ENCODE measurements around the gene C16orf95. TPM values are rescaled to one million over a fixed set of nuclear protein-coding genes. Genes with fewer than 3 reads are reported as not detected.
A peak's percentile ranks its signal among the peaks of the same experiment; 100 is the strongest.
"Not testable (repeated sequence)": the region's sequence is repeated elsewhere in the genome, so short reads cannot be mapped to it uniquely, and the experiment has no call there.

Gene C16orf95
- total RNA-seq, 1 donor from 2014 or later: 3.2 TPM

DNA sequence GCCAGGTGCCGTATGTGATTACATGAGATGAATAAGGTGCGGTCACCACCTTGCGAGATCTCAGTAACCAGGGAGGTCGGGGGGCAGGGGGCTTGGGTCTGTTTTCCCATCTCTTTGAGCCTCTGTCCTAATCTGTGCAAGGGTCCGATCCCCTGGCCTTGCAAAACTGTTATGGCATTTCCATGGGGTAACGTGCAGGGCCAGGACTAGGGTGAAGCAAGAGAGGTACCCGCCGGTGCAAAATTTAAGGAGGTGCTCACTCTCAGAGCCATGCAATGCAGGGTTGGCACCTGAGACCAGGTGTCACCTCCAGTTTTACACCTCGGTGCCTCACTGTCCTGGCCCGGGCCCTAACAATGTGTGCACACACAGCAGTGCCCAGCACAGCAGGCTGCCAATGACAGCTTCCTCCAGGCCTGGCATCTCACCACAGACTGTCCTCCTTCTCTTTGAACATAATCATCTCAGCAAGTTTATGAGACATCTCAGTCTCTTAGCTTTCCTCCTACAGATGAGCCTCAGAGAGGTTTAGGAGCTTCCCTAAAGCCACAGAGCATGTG, 43.6 kb downstream of the C16orf95 start:
- intact Hi-C loops (cut with DNase I): no loop called here
- DNase-seq (ENCODE audit: low spot score): peak; percentile 29

DNA sequence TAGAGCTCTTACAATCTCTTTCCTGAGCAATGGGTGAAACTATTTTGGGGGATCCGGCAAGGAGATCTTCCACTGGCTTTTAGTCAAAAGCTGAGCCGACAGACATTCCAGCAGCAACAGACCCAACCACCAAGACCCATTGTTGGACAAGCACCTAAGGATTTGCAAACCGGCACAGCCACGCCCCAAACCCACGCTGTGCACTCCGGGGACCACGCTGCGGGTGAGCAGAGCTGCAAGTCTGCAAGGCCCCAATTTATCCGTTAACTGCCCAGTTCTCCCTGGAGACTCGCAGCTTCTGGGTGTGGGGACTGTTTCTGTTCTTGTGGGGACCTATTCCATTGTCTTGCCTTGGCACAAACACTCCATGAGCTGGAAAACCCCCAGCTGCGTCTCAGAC, 45.9 kb downstream of the C16orf95 start:
- DNase-seq (ENCODE audit: low spot score): peak; percentile 67
- intact Hi-C loops (cut with DNase I): no loop called here

DNA sequence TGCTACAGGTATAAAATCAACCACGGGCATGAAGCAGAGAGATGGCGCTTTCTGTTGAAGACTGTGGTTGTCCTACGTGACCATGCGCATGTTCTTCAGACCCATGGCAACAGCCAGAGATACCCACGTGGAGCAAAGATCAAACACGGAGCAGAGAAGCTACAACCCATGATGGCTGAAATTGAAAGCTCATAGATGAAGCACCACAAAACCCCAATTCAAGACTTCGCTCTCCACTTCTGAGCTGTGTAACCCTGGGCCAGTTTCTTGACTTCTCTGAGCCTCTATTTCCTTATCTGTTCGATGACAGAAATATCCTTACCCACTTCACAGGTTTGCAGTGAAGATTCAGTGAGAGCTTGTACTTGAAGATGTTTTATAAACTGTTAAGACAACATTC, 49.6 kb downstream of the C16orf95 start:
- DNase-seq (ENCODE audit: low spot score): no peak
- intact Hi-C loops (cut with DNase I): no loop called here

DNA sequence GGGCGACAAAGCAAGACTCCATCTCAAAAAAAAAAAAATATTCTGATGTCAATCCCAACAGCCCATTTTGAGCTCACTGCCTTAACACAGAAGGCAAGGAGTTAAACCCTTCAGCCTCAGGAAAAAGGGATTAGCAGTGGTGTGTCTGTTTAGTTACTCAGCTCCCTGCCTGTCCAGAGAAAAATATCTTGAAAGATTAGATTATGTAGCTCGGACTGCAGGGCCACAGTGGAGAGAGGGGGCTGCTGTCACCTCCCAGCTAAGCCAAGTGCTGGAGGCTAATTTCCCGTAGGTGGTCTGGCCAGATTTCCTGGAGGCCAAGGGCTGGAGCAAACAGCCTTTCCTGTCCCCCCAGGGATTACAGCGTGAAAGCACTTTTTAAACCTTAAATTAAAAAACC, 50.3 kb downstream of the C16orf95 start:
- intact Hi-C loops (cut with DNase I): no loop called here
- DNase-seq (ENCODE audit: low spot score): no peak

DNA sequence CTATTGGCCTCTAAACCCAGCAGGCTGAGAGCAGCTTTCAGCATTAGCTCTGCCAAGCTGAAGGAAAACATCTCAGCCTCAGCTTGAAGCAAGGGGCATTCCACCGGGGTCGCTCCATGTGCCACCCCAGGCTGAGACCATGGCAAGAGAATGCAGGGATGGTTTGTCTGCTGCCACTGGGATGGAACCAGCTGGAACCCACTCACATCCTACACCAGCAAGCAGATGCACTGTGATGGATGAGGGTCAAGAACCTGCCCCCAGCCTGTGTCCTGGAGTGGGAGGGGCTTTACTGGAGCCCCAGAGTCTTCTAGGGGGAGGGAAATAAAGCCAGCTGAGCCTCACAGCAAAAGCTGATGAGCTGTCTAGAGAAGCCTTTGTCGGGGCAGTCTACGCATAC, 51.9 kb downstream of the C16orf95 start:
- intact Hi-C loops (cut with DNase I): no loop called here
- no peak for DNase-seq (ENCODE audit: low spot score)

DNA sequence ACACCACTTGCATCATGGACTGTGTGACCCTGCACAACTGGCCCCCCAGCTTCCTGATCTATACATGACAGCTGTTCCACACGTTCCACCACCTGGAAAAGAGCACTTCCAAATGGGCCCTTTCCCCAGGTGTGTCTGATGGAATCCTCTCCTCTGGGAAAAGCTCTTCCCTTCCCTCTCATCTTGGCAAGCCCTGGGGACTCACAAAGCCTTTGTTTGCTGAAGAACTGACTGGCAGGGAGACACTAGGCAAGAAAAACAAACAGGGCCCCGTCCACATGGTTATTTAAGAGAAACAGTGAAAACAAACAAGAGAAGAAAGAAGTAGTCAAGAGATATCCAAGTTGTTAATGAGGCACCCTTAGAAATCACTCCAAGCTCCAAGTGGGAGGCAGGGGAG, 52.6 kb downstream of the C16orf95 start:
- DNase-seq (ENCODE audit: low spot score): no peak
- intact Hi-C loops (cut with DNase I): no loop called here

DNA sequence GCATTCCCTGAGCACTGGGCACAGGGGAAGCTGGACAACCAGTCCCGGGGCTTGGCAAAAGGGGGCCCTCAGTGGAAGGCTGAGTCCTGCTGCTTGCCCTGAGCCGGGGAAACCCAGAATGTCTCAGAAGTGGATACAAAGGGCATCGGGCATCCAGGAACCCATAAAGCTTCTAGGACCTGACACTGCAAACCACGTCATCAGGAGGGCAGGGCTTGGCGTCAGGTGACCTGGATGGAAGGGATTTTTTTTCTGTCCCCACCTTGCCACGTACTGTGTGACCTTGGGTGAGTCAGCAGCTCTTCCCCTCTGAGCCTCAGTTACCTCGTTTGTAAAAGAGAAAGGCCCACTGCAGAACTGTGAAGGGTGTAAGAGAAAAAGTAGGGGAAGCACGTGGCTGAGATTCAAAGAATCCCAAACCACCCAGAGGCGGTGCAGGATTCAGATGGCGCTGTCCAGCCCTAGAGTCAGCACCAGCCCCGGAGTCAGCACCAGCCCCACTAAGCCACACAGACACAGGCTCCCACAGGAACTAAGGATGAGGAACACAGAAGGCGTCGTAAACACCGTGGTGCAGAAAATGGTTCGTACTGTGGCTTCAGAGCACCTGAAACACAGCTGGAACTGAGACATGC, 53.7 kb downstream of the C16orf95 start:
- DNase-seq (ENCODE audit: low spot score): no peak
- intact Hi-C loops (cut with DNase I): no loop called here

DNA sequence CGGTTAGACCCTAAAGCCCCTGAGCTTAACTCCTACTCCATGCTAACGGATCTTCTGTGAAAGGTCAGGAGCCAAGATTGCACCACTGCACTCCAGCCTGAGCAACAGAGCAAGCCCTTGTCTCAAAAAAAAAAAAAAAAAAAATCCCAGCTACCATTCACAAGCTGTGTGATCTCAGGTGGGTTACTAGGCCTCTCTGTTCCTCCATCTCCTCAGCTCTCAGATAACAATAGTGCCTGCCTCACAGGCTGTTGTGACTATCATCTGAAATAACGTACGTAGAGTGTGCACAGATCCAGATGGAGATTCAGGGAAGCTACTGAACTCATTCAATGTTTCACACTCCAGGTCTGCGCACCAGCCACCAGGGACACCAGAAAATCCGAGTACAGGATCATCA, 57.8 kb downstream of the C16orf95 start:
- intact Hi-C loops (cut with DNase I): no loop called here

DNA sequence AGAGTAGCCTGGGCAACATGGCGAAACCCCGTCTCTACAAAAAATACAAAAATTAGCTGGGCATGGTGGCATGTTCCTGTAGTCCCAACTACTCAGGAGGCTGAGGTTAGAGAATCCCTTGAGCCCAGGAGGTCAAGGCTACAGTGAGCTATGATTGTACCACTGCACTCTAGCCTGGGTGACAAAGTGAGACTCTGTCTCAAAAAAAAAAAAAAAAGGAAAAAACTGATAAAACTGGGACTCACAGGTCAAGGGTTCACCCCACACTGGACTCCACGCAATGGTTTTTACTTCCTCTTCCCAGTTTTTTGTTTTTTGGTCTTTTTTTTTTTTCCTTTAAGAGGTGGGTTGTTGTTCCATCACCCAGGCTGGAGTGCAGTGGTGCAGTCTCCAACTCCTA, 58.5 kb downstream of the C16orf95 start:
- DNase-seq (ENCODE audit: low spot score); intact Hi-C loops (cut with DNase I): not testable (repeated sequence)

More for the DNA sequence above, 57.8 kb downstream of the C16orf95 start:
- DNase-seq (ENCODE audit: low spot score): no peak

DNA sequence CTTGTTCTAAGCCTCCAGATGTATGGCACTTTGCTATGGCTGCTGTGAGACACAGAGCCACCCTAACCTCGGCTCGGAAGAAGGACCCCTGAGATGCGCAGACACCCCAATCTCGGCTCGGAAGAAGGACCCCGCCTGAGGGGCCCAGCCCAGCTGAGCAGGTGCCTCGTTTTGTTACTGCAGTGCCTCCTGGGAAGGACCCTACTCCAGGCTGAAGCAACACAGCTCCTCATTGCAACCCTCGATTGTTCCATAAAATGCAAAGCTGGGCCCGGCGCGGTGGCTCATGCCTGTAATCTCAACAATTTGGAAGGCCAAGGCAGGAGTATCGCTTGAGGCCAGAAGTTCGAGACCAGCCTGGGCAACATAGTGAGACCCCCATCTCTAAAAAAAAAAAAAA, 61.3 kb downstream of the C16orf95 start:
- intact Hi-C loops (cut with DNase I): no loop called here
- no peak for DNase-seq (ENCODE audit: low spot score)

DNA sequence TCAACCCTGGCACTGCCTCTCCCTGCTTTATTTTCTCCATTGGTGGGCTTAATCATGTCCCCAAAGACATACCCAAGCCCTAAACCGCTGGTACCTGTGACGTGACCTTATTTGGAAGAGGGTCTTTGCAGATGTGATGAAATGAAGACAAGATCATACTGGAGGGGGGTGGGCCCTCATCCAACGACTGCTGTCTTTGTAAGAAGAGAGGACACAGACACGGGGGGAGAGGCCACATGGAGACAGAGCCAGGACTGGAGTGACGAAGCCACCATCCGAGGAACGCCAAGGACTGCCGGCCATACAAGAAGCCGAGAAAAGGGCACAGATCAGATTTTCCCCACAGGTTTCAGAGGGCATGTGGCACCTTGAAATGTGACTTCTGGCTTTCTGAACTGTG, 62.5 kb downstream of the C16orf95 start:
- intact Hi-C loops (cut with DNase I): no loop called here

DNA sequence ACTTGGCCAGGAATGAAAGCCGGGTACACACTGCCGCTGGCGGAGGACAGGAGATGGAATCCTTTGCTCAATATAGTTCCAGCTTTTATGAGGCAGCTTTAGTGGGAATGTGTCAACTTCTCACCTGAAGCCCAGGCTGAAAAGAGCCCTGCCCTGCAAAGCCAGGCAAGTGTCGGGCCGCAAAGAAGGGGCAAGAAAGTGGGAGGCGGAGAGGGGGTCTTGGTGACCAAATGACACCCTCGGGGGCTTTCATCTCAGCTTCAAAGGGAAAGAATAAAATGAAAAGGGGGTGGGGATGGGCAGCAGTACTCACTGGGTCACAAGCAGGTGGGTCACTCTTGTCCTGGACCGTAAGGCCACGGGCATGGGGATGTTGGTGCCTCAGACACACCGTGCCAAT, 62.9 kb downstream of the C16orf95 start:
- DNase-seq (ENCODE audit: low spot score): no peak
- intact Hi-C loops (cut with DNase I): no loop called here

More for the DNA sequence above, 62.5 kb downstream of the C16orf95 start:
- DNase-seq (ENCODE audit: low spot score): no peak

DNA sequence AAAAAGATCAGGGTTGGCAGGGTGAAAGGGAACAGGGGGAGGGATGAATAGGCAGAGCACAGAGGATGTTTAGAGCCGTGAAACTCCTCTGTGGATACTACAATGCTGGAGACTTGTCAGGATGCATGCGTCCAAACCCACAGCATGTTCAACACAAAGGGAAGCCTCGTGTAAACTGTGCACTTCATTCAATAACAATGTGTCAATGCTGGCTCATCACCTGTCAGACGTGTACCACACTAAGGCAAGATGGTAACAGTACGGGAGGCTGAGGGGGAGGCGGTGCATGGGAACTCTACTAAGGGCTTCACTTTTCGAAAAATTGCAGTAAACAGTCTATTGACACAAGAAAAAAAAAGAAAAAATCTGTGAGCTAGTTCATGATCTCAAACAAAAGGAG, 63.7 kb downstream of the C16orf95 start:
- intact Hi-C loops (cut with DNase I): no loop called here

More for the DNA sequence above, 63.7 kb downstream of the C16orf95 start:
- no peak for DNase-seq (ENCODE audit: low spot score)

Other genes starting within 250 kb of the C16orf95 start
- 73.9 TPM for gene FBXO31, start 66.4 kb upstream of the C16orf95 start, total RNA-seq
- 113 TPM for gene MAP1LC3B, start 74.9 kb upstream of the C16orf95 start, total RNA-seq
- gene ZCCHC14, start 175.6 kb upstream of the C16orf95 start, total RNA-seq: 20.5 TPM

All from cardiac septum (tissue), 1 donor.